H1 (cell line): ENCODE measurements around the gene RPL7A.

Source experiments
- CTCF ChIP-seq, 3 experiments: IDR thresholded peaks; 1 replicate in 2 of 3; 2 replicates in 1 of 3; pipeline versions ENCODE4 v1.5.1 to v1.6.1; 2011; ENCODE audit warnings: low read length in 3 of 3, mild to moderate bottlenecking in 3 of 3, inconsistent platforms in 2 of 3, low read depth in 1 of 3, moderate library complexity in 1 of 3; ENCODE audit not compliant: insufficient read depth in 1 of 3; ENCODE audit errors: control extremely low read depth in 1 of 3
- SUZ12 ChIP-seq: fragments of 200-600 bp; sonication (generic); IDR thresholded peaks from 2 replicates; pipeline ENCODE4 v1.6.1; 2012; ENCODE audit warnings: mild to moderate bottlenecking, inconsistent platforms, low read length, moderate library complexity, mixed read lengths

GRCh38 chr9:133384736-133385321 lies 36.8 kb downstream of the RPL7A start:
- no peak for TF ChIP-seq CTCF (IDR thresholded peaks at IDR 0.05; ENCODE audit: control extremely low read depth in 1 of 3, insufficient read depth in 1 of 3, low read depth in 1 of 3, low read length in 3 of 3)
- TF ChIP-seq SUZ12: no peak
